GDM1 (cell line): ENCODE data around the gene PPP2R2D.

Source experiments
- DNase-seq: peaks from one replicate; lab custom pipeline; 2025; lab: John Stamatoyannopoulos, UW

The PPP2R2D gene

GRCh38 chr10:131929122-131929845, 28.5 kb downstream of the PPP2R2D start:
- DNase-seq = no peak

DNA sequence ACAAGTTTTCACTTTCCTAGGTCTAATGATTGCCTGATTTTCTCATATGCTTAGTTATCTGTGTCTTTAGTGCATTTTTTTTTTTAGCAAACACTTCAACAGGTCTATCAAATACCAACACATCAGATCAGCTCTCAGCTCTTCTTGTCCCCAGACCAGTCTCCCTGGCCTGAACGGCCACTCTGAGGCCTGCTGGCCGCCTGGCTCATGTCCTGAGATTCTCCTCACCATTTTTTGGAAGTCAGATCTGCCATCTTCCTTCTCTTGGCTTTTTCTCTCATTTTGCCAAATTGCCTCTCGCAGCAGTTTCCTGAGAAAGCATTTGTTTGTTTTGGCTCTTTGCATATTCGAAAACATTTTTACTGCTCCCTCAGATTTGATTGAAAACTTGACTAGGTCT, 29.3 kb downstream of the PPP2R2D start:
- no peak for DNase-seq

DNA sequence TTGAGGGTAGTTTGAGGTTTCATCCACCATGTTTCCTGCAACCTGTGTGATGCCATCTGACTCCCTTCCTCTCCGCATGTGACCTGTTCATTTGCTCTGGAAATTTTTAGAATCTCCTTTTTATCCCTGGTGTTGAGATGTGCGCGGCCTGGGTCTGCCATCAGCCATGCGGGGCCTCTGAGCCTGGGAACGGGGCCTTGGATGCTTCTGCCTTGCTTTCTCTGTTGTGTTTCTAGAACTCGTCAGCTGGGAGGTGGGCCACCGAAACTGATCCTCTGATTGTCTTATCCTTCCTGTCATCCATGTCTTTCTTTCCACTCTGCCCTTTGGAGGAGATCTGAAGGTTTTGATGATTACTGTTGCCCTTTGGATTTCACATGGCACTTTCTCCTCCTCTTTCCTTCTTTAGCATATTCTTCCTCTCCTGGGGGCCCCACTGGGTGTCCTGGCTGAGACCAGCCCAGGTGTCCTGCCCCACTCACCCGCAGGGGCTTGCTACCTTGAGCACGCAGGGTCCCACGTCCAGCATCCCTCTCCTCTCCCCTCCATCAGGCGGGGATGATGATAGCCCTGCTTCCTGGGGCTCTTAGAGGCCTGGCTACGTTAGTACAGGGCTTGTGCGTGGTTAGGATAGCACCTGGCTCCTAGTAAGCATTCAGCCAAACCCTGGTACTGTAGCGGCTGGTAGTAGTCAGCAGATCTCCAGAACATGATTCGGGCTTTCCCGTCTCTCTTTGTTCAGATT, 29.9 kb downstream of the PPP2R2D start:
- no peak for DNase-seq

GRCh38 chr10:131931981-131932380, 31.2 kb downstream of the PPP2R2D start:
- no peak for DNase-seq

DNA sequence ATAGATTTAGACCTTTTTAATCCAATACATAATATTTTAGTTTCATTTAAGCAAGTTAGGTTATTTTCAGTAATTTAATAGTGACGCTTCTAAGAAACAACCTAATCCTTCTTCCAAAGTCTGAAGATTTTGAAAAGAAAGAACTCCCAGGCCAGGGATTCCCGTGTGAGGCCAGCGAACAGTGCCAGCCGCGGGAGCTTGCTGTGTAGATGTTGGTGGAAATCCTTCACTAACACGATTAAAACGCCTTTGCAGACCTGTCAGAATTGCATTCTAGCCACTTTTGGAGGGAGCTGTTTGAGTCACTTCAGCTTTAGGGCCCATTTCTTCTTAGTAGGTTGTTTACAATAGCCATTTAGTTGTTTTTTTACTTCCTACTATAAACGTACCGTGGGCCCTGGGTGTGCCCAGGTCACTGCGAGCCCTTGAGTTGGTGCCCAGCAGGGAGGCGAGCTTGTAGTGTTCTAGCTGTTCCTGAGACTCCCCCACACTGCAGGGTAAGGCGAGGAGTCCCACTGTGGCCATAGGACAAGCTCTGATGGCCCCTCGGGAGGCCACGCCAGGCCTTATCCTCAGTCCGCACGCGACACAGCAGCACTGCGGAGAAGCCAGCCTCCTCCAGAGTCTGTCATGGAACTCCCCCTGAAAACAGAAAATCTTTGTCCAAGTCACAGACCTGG, 32.3 kb downstream of the PPP2R2D start:
- no peak for DNase-seq

DNA sequence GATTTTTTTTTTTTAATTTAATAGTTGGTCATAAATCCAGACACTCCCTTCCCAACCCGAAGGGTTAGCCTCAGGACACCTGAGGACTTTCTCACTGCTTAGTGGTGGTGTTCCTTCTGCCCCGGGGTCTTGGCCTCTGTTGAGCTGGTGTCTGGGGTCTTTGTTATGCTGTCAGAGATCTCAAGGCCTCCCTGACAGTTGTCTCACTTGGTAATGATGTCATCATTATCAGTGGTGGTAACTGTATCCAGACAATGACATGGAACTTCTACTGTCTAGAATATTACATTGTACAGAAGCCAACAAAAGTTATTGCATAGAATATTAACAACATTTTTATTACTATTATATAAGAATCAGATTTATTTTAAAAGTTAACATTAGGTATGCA, 32.9 kb downstream of the PPP2R2D start:
- DNase-seq = no peak

GRCh38 chr10:131934769-131935168, 34.0 kb downstream of the PPP2R2D start:
- no peak for DNase-seq

DNA sequence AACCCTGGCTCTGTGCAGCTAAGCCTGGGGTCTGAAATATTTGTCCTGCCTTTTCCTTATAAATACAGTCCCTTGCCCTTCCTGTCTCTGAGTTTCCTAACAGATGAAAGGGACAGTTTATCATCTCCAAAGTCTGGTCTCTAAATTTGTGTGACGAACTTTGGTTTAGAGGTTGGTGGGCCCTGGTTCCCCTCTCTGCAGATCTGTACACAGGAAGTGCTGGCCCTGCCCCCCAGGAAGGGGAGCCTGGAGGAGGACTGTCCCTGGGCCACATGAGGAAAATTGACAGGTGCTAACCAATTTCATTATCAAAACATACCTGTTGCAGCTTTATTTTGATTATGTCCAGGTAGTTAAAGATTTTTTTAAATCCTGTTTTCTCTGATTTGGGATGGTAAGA, 34.5 kb downstream of the PPP2R2D start:
- no peak for DNase-seq

- no peak for DNase-seq
Observed at GRCh38 chr10:131936294-131936693, 35.5 kb downstream of the PPP2R2D start.

- DNase-seq = no peak
Observed at GRCh38 chr10:131936736-131937135, 35.9 kb downstream of the PPP2R2D start.

DNA sequence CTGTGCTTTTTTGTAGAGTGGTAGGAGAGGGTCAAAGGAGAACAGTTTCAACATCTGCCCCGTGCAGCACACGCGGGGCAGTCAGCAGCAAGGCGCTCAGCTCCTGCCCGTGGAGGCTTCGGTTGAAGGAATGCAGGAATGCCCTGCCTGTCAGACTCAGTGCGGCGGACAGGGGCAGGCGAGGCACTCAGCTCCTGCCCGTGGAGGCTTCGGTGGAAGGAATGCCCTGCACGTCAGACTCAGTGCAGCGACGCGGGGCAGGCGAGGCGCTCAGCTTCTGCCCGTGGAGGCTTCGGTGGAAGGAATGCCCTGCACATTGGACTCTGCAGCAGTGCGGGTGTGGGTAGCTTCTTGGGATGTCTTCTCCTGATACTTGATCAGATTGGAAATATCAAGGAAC, 37.0 kb downstream of the PPP2R2D start:
- DNase-seq = no peak

GRCh38 chr10:131938681-131939080, 37.9 kb downstream of the PPP2R2D start:
- no peak for DNase-seq

DNA sequence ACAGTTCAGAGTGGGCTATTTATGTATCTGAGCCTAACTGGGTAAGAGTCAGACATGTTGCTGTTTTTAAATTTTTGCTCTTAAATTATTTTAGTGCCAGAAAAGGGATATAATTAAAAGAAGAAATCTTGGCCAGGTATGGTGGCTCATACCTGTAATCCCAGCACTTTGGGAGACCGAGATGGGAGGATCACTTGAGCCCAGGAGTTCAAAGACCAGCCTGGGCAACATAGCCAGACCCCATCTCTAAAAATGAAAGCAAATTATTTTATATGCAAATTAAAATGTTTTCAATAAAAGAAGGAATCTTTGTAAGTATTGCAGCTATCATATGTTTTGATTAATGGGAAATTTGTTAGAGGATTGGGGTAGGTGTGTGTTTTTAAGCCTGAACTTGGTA, 41.6 kb downstream of the PPP2R2D start:
- DNase-seq = no peak

- no peak for DNase-seq
Observed at GRCh38 chr10:131943021-131943814, 42.4 kb downstream of the PPP2R2D start.

DNA sequence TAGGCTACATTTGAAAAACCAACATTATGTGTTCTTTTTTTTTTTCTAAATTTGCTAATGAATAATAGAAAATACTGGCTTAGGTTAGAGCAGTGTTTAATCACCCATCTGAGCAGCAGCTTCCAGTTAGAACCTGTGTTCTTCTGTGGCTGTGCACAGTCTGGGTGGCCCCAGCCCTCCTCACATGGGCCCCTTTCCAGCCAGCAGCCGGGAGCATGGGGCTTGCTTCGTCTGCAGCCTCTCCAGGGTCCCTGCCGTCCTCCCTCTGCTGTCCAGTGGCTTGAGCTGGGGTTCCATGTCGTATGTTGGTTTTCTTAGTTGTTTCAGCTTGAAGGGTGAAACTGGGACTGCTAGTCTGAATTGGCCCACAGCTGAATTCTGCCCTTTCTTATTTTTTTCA, 43.6 kb downstream of the PPP2R2D start:
- DNase-seq = no peak

DNA sequence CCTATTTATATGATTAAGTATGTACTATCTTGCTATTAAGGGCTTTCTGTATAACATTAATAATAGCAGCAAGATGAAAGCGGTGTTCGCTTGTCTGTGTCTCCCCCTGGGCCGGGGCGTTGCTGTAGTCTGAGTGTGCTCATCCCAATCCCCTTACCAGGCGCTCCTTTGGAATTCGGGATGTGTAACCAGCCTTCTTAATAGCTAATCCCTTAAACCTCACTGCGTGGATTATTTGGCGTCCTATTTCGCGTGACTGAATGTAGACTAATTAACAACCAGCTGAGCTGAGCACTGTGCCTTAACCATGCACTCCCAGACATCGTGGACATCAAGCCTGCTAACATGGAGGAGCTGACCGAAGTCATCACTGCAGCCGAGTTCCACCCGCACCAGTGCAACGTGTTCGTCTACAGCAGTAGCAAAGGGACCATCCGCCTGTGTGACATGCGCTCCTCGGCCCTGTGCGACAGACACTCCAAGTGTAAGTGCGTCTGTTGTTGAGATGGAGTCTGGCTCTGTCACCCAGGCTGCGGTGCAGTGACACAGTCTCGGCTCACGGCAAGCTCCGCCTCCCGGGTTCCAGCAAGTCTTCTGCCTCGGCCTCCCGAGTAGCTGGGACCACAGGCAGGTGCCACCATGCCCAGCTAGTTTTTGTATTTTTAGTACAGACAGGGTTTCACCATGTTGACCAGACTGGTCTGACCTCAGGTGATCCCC, 44.3 kb downstream of the PPP2R2D start:
- DNase-seq = no peak

DNA sequence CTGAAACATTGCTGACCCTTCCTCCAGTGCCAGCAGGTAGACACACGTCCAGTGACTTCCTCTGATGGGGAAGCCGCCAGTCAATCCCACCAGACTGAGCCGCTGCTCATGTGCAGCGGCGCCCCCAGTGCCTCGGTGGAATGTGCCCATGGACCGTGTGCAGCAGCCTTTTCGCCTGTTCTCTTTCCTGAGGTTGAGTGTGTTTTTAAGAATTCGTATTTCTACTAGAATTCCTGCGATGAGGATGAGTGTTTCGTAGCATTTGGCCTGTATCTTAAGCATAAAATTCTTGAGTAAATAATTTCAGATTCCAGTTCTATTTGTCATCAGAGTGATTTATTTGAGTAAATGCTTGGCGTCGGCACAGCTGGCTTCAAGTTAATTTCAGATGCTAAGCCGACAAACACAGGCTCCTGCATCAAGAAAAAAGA, 45.5 kb downstream of the PPP2R2D start:
- DNase-seq = no peak

GRCh38 chr10:131946880-131947279, 46.1 kb downstream of the PPP2R2D start:
- no peak for DNase-seq

GRCh38 chr10:131947631-131948347, 47.0 kb downstream of the PPP2R2D start:
- DNase-seq = no peak

GRCh38 chr10:131948501-131948900, 47.7 kb downstream of the PPP2R2D start:
- no peak for DNase-seq
